ENCODE data around the gene F5. TPM values are rescaled to one million over a fixed set of nuclear protein-coding genes. Genes with fewer than 3 reads are reported as not detected.

Gene F5
- total and polyA plus RNA-seq, 9 of the 15 experiments (the other 6 are each of a cell fraction or from before 2014, with no cell fraction given) = 0.03 to 0.13 TPM; not detected in 7

GRCh38 chr1:169576935-169577331 is 9.3 kb downstream of the F5 start (continued):
- TF ChIP-seq THAP7 (CRISPR knock-in tag; IDR thresholded peaks at IDR 0.05) = no peak

- H3K4me1 ChIP-seq (replicated peaks in 1 of 2; ENCODE audit: control insufficient read depth in 2 of 2, insufficient read depth in 2 of 2, low read length in 2 of 2) = no peaks in the 10 kb centered on the region
- FAIRE-seq = no peak
- WGBS (ENCODE audit: insufficient coverage, low coverage, missing lambda C conversion rate) = 0% methylated on average over 5 of the region's 5 CpGs
Measured at GRCh38 chr1:169576241-169576934, 9.9 kb downstream of the F5 start.

More at GRCh38 chr1:169576241-169576934, 9.9 kb downstream of the F5 start:
- ChIA-PET CTCF (ENCODE audit: low intra/inter-chr PET ratio) (no interaction called here), POLR2A (interaction anchor here (0.5 kb wide), 1 partner anchor 91 kb away, joined by 3 read pairs; the partner anchor contains the start of gene SLC19A2)
- no peak overlapping the region for H3K4me3 ChIP-seq
- H3K27me3 ChIP-seq (ENCODE audit: control insufficient read depth in 2 of 2, insufficient read depth in 2 of 2, low read length in 2 of 2) = peaks cover 2 to 4% of the 10 kb centered on the region in 2 experiments; a peak in 3 of 5 replicates
- no peaks in the 10 kb centered on the region for H3K36me3 ChIP-seq (ENCODE audit: control insufficient read depth, insufficient read depth, low read length)
- TF ChIP-seq LEF1 (IDR thresholded peaks at IDR 0.05) (no peak), ZNF316 (IDR thresholded peaks at IDR 0.05) (no peak), KAT8 (IDR thresholded peaks at IDR 0.05; ENCODE audit: low read depth) (no peak), ZNF253 (CRISPR knock-in tag; conservative IDR thresholded peaks at IDR 0.05) (no peak), TCF3 (CRISPR knock-in tag; IDR thresholded peaks at IDR 0.05) (no peak), DEAF1 (CRISPR knock-in tag; IDR thresholded peaks at IDR 0.05) (no peak)
- in situ Hi-C loops (cut with MboI) = no loop called here
- no peaks in the 10 kb centered on the region for H3K79me2 ChIP-seq (ENCODE audit: control insufficient read depth, insufficient read depth, low read length)
- no peak overlapping the region for H3K9ac ChIP-seq (ENCODE audit: insufficient read depth in 1 of 2, low read depth in 2 of 2, low read length in 2 of 2)
- H2AFZ ChIP-seq (ENCODE audit: low read depth, low read length) = no peak overlapping the region
- H3K4me2 ChIP-seq (ENCODE audit: insufficient read depth, low read length) = no peak overlapping the region
- no peaks in the 10 kb centered on the region for H3K9me3 ChIP-seq (replicated peaks; ENCODE audit: control insufficient read depth, insufficient read depth, low read depth, low read length)
- no peak for DNase-seq (ENCODE audit: extremely low read depth in 1 of 4, low spot score in 3 of 4)
- H4K20me1 ChIP-seq (replicated peaks; ENCODE audit: control insufficient read depth, insufficient read depth, low read length) = no peaks in the 10 kb centered on the region
- BruUV-seq (replicated peaks) = no TSS peak
- intact Hi-C loops (cut with micrococcal nuclease) = no loop called here
- ATAC-seq = no peak
- no peak overlapping the region for H3K27ac ChIP-seq (ENCODE audit: extremely low read depth, low read depth, low read length)
- H3K9me1 ChIP-seq (ENCODE audit: control insufficient read depth, insufficient read depth, low read length) = no peaks in the 10 kb centered on the region
